Lower leg skin (tissue), 4 donors: Measurements from ENCODE around the gene FTO. TPM values are rescaled to one million over a fixed set of nuclear protein-coding genes. Genes with fewer than 3 reads are reported as not detected.
"Not testable (repeated sequence)": the region's sequence is repeated elsewhere in the genome, so short reads cannot be mapped to it uniquely, and the experiment has no call there.

Experiments used
- DNase-seq, 2 donors: peaks; one replicate each; pipeline ENCODE4 v3.0.0-alpha.2; 2019; ENCODE audit warnings: low spot score in 2 of 2
- H3K4me3 ChIP-seq: fragments of 200-600 bp; sonication (generic); 2 replicates; pipeline ENCODE4 v1.5.1; 2017; ENCODE audit warnings: mild to moderate bottlenecking, low read depth; ENCODE audit not compliant: poor library complexity, severe bottlenecking
- CTCF ChIP-seq, 3 donors: fragments of 450-650 bp; IDR thresholded peaks; one replicate each; pipeline ENCODE4 v1.5.1; 2016; ENCODE audit warnings: antibody characterized with exemption in 3 of 3, mild to moderate bottlenecking in 3 of 3, moderate library complexity in 2 of 3
- POLR2A ChIP-seq, 2 donors: fragments of 450-650 bp; IDR thresholded peaks; one replicate each; pipeline ENCODE4 v1.6.1; 2016 to 2017; ENCODE audit warnings: antibody characterized with exemption in 2 of 2, mild to moderate bottlenecking in 1 of 2, moderate library complexity in 1 of 2
- WGBS, 2 donors: methylation state at CpG; one replicate each; pipeline ENCODE4 v1.1.5; 2018; 5-methylcytosine and 5-hydroxymethylcytosine counted together
- intact Hi-C: fragments of 100-400 bp; cut with DNase I; formaldehyde crosslinking; loops from one replicate; pipeline ENCODE4 v1.15.0; 2023; ENCODE audit warnings: low total_unique reads
- total RNA-seq, 4 donors: library from RNA; depleted of rRNA; stranded (reverse); fragments of >200 nt; gene quantifications; one replicate each; pipeline ENCODE4 v1.1.0, GENCODE V29; 2016

FTO gene
- total RNA-seq, 4 donors from 2014 or later: 61.2 to 88.2 (median 64.1) TPM

GRCh38 chr16:53693320-53693719 is 10.6 kb upstream of the FTO start:
- H3K4me3 ChIP-seq: no peak overlapping the region
- TF ChIP-seq POLR2A (IDR thresholded peaks at IDR 0.05): no peak
- DNase-seq: no peak
- intact Hi-C loops: no loop called here
- 83 to 88% methylated on average over 5 of the region's 5 CpGs for whole genome bisulfite sequencing, 2 donors

- intact Hi-C loops: no loop called here
- H3K4me3 ChIP-seq: no peak overlapping the region
- no peak for DNase-seq
- WGBS, 2 donors: 88 to 89% methylated on average over 1 of the region's 1 CpG
- no peak for TF ChIP-seq CTCF (IDR thresholded peaks at IDR 0.05)
These were observed 8.9 kb upstream of the FTO start for GRCh38 chr16:53695070-53695469.

- DNase-seq, intact Hi-C loops, H3K4me3 ChIP-seq: not testable (repeated sequence)
- 96 to 98% methylated on average over 6 to 10 of the region's 31 CpGs for WGBS, 2 donors
These were observed 5.7 kb upstream of the FTO start for GRCh38 chr16:53698271-53698670.

- DNase-seq: no peak
- 5 to 16% methylated on average over 6 of the region's 6 CpGs for WGBS, 2 donors
- peak overlapping the region; percentile 45 for H3K4me3 ChIP-seq
- intact Hi-C loops: no loop called here
- TF ChIP-seq CTCF (IDR thresholded peaks at IDR 0.05) (no peak), POLR2A (IDR thresholded peaks at IDR 0.05) (no peak)
These were observed 473 bp downstream of the FTO start for GRCh38 chr16:53704445-53704813.

- TF ChIP-seq POLR2A (IDR thresholded peaks at IDR 0.05) (no peak), CTCF (IDR thresholded peaks at IDR 0.05) (no peak)
- 69 to 76% methylated on average over 3 of the region's 3 CpGs for WGBS, 2 donors
- no peak for DNase-seq
- no peak overlapping the region for H3K4me3 ChIP-seq
- intact Hi-C loops: no loop called here
These were observed 3.7 kb downstream of the FTO start for GRCh38 chr16:53707671-53708070.

- no peak for TF ChIP-seq CTCF (IDR thresholded peaks at IDR 0.05)
- TF ChIP-seq POLR2A (IDR thresholded peaks at IDR 0.05): no peak
- H3K4me3 ChIP-seq: no peak overlapping the region
- DNase-seq: no peak
- intact Hi-C loops: no loop called here
- WGBS, 2 donors: 91 to 92% methylated on average over 2 of the region's 2 CpGs
These were observed 4.5 kb downstream of the FTO start for GRCh38 chr16:53708490-53708889.

- TF ChIP-seq POLR2A (IDR thresholded peaks at IDR 0.05): no peak
- TF ChIP-seq CTCF (IDR thresholded peaks at IDR 0.05): no peak
- no peak overlapping the region for H3K4me3 ChIP-seq
- DNase-seq: no peak
- 73 to 91% methylated on average over 3 of the region's 3 CpGs for WGBS, 2 donors
- intact Hi-C loops: no loop called here
These were observed 7.4 kb downstream of the FTO start for GRCh38 chr16:53711390-53711789.
